IPS DF 6.9 (cell line): ENCODE results near the gene TRAF3.

ENCODE experiments used
- DNase-seq: peaks from one replicate; pipeline ENCODE4 v3.0.0-alpha.2; 2013; ENCODE audit warnings: low read depth, low spot score
- H3K27ac ChIP-seq: one replicate; pipeline ENCODE4 v1.5.1; 2013; ENCODE audit warnings: low read length, control low read depth
- H3K27me3 ChIP-seq: 2 replicates; pipeline ENCODE4 v1.6.1; 2013; ENCODE audit warnings: mild to moderate bottlenecking, low read length; ENCODE audit not compliant: control insufficient read depth, insufficient read depth
- H3K36me3 ChIP-seq: 2 replicates; pipeline ENCODE4 v1.6.1; 2013; ENCODE audit warnings: low read length; ENCODE audit not compliant: control insufficient read depth, insufficient read depth
- H3K4me1 ChIP-seq: 2 replicates; pipeline ENCODE4 v1.6.1; 2013; ENCODE audit warnings: low read length; ENCODE audit not compliant: control insufficient read depth, insufficient read depth
- H3K4me3 ChIP-seq: 2 replicates; pipeline ENCODE4 v1.5.1; 2013; ENCODE audit warnings: mild to moderate bottlenecking, low read length
- H3K9me3 ChIP-seq: 2 replicates; pipeline ENCODE4 v1.6.1; 2013; ENCODE audit warnings: low read length, inconsistent platforms; ENCODE audit not compliant: control insufficient read depth, insufficient read depth
- WGBS: extraction: QIAGEN DNeasy Blood & Tissue Kit; methylation state at CpG from one replicate; pipeline ENCODE4 v1.1.7; 2013; ENCODE audit warnings: mixed read lengths, missing lambda C conversion rate; ENCODE audit not compliant: insufficient read length, insufficient coverage; 5-methylcytosine and 5-hydroxymethylcytosine counted together

The TRAF3 gene

GRCh38 chr14:102736956-102737355 is 40.3 kb upstream of the TRAF3 start:
- Histone ChIP-seq H3K27ac (no peak overlapping the region), H3K4me1 (no peaks in the 10 kb centered on the region), H3K4me3 (no peak overlapping the region), H3K36me3 (0 out of 2 replicates have a peak, but pooled peaks cover 2% of the 10 kb centered on the region), H3K27me3 (no peaks in the 10 kb centered on the region), H3K9me3 (no peaks in the 10 kb centered on the region)
- WGBS: no CpG with 5 or more reads among the region's 3 CpGs
- DNase-seq: no peak

GRCh38 chr14:102737402-102738372 is 39.6 kb upstream of the TRAF3 start:
- Histone ChIP-seq H3K27ac (no peak overlapping the region), H3K27me3 (no peaks in the 10 kb centered on the region)

GRCh38 chr14:102738373-102739189 is 38.7 kb upstream of the TRAF3 start:
- no peak overlapping the region for H3K4me3 ChIP-seq
- DNase-seq: no peak
- H3K9me3 ChIP-seq: no peaks in the 10 kb centered on the region
- no CpG with 5 or more reads among the region's 11 CpGs for WGBS
- no peaks in the 10 kb centered on the region for H3K4me1 ChIP-seq
- no peak overlapping the region for H3K27ac ChIP-seq
- 0 out of 2 replicates have a peak, but pooled peaks cover 2% of the 10 kb centered on the region for H3K36me3 ChIP-seq
- H3K27me3 ChIP-seq: no peaks in the 10 kb centered on the region

More at GRCh38 chr14:102737402-102738372, 39.6 kb upstream of the TRAF3 start:
- WGBS: no CpG with 5 or more reads among the region's 18 CpGs
- no peak overlapping the region for H3K4me3 ChIP-seq
- DNase-seq: no peak
- H3K4me1 ChIP-seq: no peaks in the 10 kb centered on the region
- 0 out of 2 replicates have a peak, but pooled peaks cover 2% of the 10 kb centered on the region for H3K36me3 ChIP-seq
- H3K9me3 ChIP-seq: no peaks in the 10 kb centered on the region

GRCh38 chr14:102739190-102739469 is 38.1 kb upstream of the TRAF3 start:
- no peak for DNase-seq
- Histone ChIP-seq H3K4me1 (no peaks in the 10 kb centered on the region), H3K27me3 (no peaks in the 10 kb centered on the region), H3K36me3 (0 out of 2 replicates have a peak, but pooled peaks cover 2% of the 10 kb centered on the region), H3K9me3 (no peaks in the 10 kb centered on the region), H3K27ac (no peak overlapping the region), H3K4me3 (no peak overlapping the region)
- WGBS: no CpG with 5 or more reads among the region's 3 CpGs

GRCh38 chr14:102746634-102747438 is 30.4 kb upstream of the TRAF3 start:
- Histone ChIP-seq H3K9me3 (no peaks in the 10 kb centered on the region), H3K36me3 (no peaks in the 10 kb centered on the region), H3K27me3 (no peaks in the 10 kb centered on the region), H3K27ac (no peak overlapping the region), H3K4me1 (peaks cover 3% of the 10 kb centered on the region), H3K4me3 (no peak overlapping the region)
- DNase-seq: no peak
- no CpG with 5 or more reads among the region's 28 CpGs for WGBS

GRCh38 chr14:102748806-102749205 is 28.4 kb upstream of the TRAF3 start:
- Histone ChIP-seq H3K4me3 (no peak overlapping the region), H3K4me1 (peaks cover 3% of the 10 kb centered on the region), H3K36me3 (no peaks in the 10 kb centered on the region), H3K27ac (no peak overlapping the region), H3K9me3 (no peaks in the 10 kb centered on the region), H3K27me3 (no peaks in the 10 kb centered on the region)
- DNase-seq: no peak
- WGBS: no CpG with 5 or more reads among the region's 8 CpGs

GRCh38 chr14:102749393-102750305 is 27.6 kb upstream of the TRAF3 start:
- no peaks in the 10 kb centered on the region for H3K9me3 ChIP-seq
- H3K4me3 ChIP-seq: no peak overlapping the region
- H3K4me1 ChIP-seq: peaks cover 3% of the 10 kb centered on the region
- WGBS: no CpG with 5 or more reads among the region's 33 CpGs
- DNase-seq: no peak
- no peak overlapping the region for H3K27ac ChIP-seq
- no peaks in the 10 kb centered on the region for H3K27me3 ChIP-seq
- H3K36me3 ChIP-seq: no peaks in the 10 kb centered on the region

GRCh38 chr14:102750376-102750775 is 26.9 kb upstream of the TRAF3 start:
- H3K4me1 ChIP-seq: peaks cover 3% of the 10 kb centered on the region
- no peaks in the 10 kb centered on the region for H3K27me3 ChIP-seq
- DNase-seq: no peak
- WGBS: no CpG with 5 or more reads among the region's 14 CpGs
- no peaks in the 10 kb centered on the region for H3K9me3 ChIP-seq
- no peaks in the 10 kb centered on the region for H3K36me3 ChIP-seq
- H3K4me3 ChIP-seq: no peak overlapping the region
- H3K27ac ChIP-seq: no peak overlapping the region

- Histone ChIP-seq H3K4me3 (no peak overlapping the region), H3K9me3 (no peaks in the 10 kb centered on the region), H3K27me3 (no peaks in the 10 kb centered on the region), H3K4me1 (peaks cover 3% of the 10 kb centered on the region), H3K27ac (no peak overlapping the region), H3K36me3 (no peaks in the 10 kb centered on the region)
- no peak for DNase-seq
- no CpG with 5 or more reads among the region's 16 CpGs for WGBS
Observed at GRCh38 chr14:102751088-102751487, 26.2 kb upstream of the TRAF3 start.
